Measurements from ENCODE around the gene MRPL27.
"Not testable (repeated sequence)": the region's sequence is repeated elsewhere in the genome, so short reads cannot be mapped to it uniquely, and the experiment has no call there.

Gene MRPL27

GRCh38 chr17:50372758-50373556 lies at the start of gene MRPL27, which contains the start of gene EME1:
TSS of gene MRPL27 (minus strand) at chr17:50373184. CDS start at chr17:50373170, 14 bp downstream.
TSS of gene EME1 (plus strand) at chr17:50373229. CDS start at chr17:50375209, 1,980 bp downstream.
- peak; percentile 73 for DNase-seq (ENCODE audit: low read depth)

- no peak for DNase-seq (ENCODE audit: low read depth)
Measured at GRCh38 chr17:50422738-50423137, 49.8 kb upstream of the MRPL27 start.

- no peak for DNase-seq (ENCODE audit: low read depth)
Measured at GRCh38 chr17:50421308-50422051, 48.5 kb upstream of the MRPL27 start.

GRCh38 chr17:50420419-50421112 lies 47.6 kb upstream of the MRPL27 start:
- DNase-seq (ENCODE audit: low read depth) = no peak

- DNase-seq (ENCODE audit: low read depth) = not testable (repeated sequence)
Measured at GRCh38 chr17:50419577-50419976, 46.6 kb upstream of the MRPL27 start.

GRCh38 chr17:50414808-50415207 lies 41.8 kb upstream of the MRPL27 start:
- DNase-seq (ENCODE audit: low read depth) = no peak

- DNase-seq (ENCODE audit: low read depth) = no peak
Measured at GRCh38 chr17:50412188-50412732, 39.3 kb upstream of the MRPL27 start.

GRCh38 chr17:50407921-50408320 lies 34.9 kb upstream of the MRPL27 start:
- no peak for DNase-seq (ENCODE audit: low read depth)

- no peak for DNase-seq (ENCODE audit: low read depth)
Measured at GRCh38 chr17:50406578-50406977, 33.6 kb upstream of the MRPL27 start.

GRCh38 chr17:50405351-50405750 lies 32.4 kb upstream of the MRPL27 start:
- DNase-seq (ENCODE audit: low read depth) = not testable (repeated sequence)

- DNase-seq (ENCODE audit: low read depth) = not testable (repeated sequence)
Measured at GRCh38 chr17:50399591-50399990, 26.6 kb upstream of the MRPL27 start.

GRCh38 chr17:50398672-50399071 lies 25.7 kb upstream of the MRPL27 start:
- not testable (repeated sequence) for DNase-seq (ENCODE audit: low read depth)

GRCh38 chr17:50397919-50398285 lies 24.9 kb upstream of the MRPL27 start:
- DNase-seq (ENCODE audit: low read depth) = no peak

- DNase-seq (ENCODE audit: low read depth) = peak; percentile 81
Measured at GRCh38 chr17:50397111-50397918, 24.3 kb upstream of the MRPL27 start, which contains the start of gene LRRC59. TSS of gene LRRC59 (minus strand) at chr17:50397523. CDS start at chr17:50397317, 206 bp downstream.

- DNase-seq (ENCODE audit: low read depth) = no peak
Measured at GRCh38 chr17:50396261-50397110, 23.5 kb upstream of the MRPL27 start.

GRCh38 chr17:50394711-50395110 lies 21.7 kb upstream of the MRPL27 start:
- no peak for DNase-seq (ENCODE audit: low read depth)

GRCh38 chr17:50393700-50394099 lies 20.7 kb upstream of the MRPL27 start:
- DNase-seq (ENCODE audit: low read depth) = no peak

GRCh38 chr17:50392621-50393020 lies 19.6 kb upstream of the MRPL27 start:
- DNase-seq (ENCODE audit: low read depth) = no peak

- no peak for DNase-seq (ENCODE audit: low read depth)
Measured at GRCh38 chr17:50389534-50389933, 16.6 kb upstream of the MRPL27 start.

GRCh38 chr17:50388728-50389127 lies 15.7 kb upstream of the MRPL27 start:
- no peak for DNase-seq (ENCODE audit: low read depth)

All from T-helper 22 cell (primary cell).